GM12873 (cell line): ENCODE measurements around the gene ANGPT4.

Source experiments
- TF ChIP-seq, protein P1 (sequence below): IDR thresholded peaks from 2 replicates; pipeline ENCODE4 v1.5.1; 2012; ENCODE audit warnings: low read depth, mild to moderate bottlenecking, moderate library complexity, low read length, control low read depth; ENCODE audit not compliant: insufficient read depth; ENCODE audit errors: missing control alignments

ANGPT4 gene

DNA sequence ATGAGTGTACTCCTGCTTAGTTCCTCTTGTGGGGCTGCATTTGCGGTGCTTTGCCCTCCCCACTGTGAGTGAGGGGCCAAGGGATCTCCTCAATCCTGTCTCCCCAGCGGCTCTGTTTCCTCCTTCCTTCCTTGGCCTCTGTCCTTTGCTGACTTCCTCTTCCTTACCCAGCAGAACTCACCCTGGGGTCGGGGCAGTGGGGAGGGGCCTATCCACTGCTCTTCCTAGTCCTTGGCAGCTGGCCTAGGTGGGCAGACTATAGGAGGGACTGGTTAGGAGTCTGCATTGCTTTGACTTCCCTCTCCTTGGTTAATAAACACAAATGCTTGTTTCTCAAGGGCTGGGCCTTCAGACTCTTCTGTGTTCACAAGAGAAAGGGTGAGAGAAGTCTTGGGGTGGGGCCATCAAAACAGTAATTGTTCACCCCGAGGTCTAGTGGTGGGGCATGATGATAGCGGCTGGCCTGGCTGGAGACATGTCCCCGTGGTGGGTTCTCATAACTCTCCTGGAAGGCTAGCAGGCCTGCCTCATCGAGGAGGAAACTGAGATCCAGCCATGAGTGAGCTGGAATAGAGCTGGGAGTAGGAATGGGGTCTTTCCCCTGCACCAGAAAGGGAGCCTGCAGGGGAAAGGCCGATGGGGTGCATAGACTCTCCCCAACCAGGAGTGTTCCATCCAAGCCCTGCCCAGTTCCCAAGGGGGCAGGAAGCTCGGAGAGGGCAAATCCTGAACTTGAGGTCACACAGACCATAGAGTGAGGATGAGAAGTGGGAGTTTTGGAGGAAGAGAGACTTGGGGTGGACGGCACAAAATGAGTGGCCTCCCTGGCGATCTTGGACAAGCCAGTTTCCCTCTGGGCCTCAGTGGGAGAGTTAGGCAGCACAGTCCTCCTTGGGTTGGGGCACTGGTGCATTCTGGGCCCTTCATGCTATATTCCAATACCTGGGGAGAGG is 69.9 kb downstream of the ANGPT4 start:
- TF ChIP-seq, protein P1, sequence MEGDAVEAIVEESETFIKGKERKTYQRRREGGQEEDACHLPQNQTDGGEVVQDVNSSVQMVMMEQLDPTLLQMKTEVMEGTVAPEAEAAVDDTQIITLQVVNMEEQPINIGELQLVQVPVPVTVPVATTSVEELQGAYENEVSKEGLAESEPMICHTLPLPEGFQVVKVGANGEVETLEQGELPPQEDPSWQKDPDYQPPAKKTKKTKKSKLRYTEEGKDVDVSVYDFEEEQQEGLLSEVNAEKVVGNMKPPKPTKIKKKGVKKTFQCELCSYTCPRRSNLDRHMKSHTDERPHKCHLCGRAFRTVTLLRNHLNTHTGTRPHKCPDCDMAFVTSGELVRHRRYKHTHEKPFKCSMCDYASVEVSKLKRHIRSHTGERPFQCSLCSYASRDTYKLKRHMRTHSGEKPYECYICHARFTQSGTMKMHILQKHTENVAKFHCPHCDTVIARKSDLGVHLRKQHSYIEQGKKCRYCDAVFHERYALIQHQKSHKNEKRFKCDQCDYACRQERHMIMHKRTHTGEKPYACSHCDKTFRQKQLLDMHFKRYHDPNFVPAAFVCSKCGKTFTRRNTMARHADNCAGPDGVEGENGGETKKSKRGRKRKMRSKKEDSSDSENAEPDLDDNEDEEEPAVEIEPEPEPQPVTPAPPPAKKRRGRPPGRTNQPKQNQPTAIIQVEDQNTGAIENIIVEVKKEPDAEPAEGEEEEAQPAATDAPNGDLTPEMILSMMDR = no peak

DNA sequence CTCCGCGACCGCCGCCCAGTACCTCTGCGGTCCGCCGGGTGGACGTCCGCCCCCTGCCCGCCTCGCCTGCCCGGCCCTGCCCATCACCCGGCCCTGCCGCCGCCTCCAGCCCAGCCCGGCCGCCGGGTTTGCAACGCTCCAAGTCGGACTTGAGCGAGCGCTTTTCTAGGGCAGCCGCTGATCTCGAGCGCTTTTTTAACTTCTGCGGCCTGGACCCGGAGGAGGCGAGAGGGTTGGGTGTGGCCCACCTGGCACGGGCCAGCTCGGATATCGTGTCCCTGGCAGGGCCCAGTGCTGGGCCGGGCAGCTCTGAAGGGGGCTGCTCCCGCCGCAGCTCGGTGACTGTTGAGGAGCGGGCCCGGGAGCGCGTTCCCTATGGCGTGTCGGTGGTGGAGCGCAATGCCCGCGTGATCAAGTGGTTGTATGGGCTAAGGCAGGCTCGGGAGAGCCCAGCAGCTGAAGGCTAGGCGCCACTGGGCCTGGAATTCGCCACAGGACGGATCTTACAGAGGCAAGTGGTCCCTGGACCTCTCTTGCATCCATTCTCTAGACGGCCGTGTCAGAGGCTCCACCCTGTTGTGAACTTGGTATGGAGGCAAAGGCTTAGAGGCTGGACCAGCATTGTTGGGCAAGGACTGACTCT is 70.8 kb downstream of the ANGPT4 start:
- TF ChIP-seq, protein P1 = no peak

DNA sequence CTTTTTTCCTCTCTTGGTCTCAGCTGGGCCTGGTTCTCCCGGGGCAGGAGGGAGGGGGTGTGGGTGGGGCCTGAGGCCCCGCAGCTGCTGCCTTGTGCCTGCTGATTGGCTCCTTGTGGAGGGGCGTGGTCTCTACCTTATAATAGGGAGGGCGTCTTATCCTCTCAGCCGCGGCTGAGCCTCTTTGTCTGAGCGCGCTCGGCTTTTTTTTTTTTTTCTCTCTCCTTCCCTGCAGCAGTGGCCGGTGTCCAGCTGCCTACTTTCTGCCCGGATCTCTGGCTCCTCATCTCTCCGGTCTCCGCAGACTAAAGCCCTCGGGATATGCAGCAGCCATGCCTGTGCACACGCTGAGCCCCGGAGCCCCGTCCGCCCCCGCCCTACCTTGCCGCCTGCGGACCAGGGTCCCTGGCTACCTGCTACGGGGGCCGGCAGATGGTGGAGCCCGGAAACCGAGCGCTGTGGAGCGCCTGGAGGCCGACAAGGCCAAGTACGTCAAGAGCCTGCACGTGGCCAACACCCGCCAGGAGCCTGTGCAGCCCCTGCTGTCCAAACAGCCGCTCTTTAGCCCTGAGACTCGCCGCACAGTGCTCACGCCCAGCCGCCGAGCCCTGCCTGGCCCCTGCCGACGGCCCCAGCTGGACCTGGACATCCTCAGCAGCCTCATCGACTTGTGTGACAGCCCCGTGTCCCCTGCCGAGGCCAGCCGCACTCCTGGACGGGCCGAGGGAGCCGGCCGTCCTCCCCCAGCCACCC is 71.5 kb downstream of the ANGPT4 start:
- TF ChIP-seq, protein P1 = no peak

DNA sequence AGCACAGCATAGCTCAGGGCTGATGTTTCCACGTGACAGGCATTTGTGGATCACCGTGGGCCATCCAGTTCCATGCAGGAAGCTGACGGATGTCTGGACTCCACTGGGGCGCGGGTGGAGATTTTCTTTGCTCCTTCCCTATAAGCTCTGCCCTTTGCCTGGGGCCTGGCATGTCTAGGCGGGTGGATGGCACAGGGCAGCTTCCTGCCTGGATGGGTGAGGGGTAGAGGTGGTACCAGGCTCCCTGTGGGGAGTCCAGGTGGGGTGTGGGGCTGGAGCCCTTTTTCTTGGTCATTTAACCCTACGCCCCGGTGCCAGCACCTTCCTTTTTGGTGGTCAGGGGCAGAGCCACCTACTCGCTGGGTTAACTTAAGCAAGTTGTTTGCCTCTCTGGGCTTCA is 72.2 kb downstream of the ANGPT4 start:
- TF ChIP-seq, protein P1 = no peak

DNA sequence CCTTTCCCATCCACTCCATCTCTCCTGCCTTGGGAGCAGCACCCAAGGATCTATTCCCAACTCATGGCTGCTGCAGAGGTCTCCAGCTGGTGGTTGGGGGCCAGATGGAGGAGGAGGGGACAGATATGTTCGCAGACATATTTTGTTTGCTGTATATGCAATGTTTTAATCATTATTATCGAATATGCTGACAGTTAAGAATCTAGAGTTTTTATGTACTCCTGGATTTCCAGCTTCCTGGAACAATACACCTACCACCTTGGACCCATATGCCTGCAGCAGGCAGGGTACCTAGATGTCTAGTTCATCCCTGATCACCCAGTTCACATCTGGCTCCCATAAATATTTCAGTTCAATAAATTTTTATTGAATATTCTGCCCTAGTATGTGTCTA is 73.6 kb downstream of the ANGPT4 start:
- TF ChIP-seq, protein P1 = no peak

DNA sequence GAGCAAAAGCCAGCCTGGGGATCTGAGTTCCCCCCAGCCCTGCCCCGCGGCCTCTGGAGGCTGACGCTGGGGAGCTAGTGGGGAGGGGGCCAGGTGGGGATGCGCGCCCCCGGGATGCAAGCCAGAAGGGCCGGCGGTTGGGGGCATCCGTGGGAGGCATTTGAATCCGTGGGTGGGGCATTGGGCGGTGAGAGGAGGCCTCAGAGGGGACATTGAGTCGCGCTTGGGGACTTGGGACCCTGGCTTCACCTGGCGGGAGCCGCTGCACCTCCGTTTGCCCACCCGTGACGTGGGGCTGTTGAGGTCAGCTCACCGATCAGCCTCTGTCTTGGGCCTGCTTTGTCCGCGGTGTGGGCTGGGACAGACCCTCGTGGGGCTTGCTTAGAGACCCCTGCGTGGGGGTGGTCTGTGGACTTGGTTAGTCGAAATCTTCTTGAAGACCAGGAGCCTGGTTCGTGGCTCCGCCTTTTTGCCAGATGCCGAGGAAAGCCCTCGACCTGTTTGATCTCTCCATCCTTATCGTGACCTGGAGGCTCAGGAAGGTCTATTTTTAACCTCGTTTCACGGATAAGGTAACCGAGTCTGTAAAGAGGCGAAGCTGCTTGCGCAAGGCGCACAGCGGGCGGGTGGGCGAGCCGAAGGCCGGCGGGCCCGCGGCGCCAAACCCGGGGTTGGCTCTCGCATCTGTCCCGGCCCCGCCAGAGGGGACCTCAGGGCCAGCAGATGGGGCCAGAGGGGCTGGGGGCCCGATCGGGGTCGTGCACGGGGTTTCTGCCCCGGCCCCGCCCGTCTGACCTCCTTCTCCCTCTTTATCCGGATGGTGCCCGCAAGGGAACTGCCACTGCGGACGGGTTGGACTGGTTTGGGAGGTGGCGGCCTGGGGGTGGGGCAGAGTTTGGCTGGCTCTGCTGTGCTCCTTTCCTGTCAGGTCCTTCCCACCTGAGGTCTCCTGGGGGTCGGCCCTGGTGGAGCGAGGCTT is 74.3 kb downstream of the ANGPT4 start:
- TF ChIP-seq, protein P1 = no peak
